NCI-H2029 (cell line): ENCODE measurements around the gene ZDHHC17.

Source experiments
- DNase-seq: peaks from one replicate; lab custom pipeline; 2025; lab: John Stamatoyannopoulos, UW

Gene ZDHHC17

DNA sequence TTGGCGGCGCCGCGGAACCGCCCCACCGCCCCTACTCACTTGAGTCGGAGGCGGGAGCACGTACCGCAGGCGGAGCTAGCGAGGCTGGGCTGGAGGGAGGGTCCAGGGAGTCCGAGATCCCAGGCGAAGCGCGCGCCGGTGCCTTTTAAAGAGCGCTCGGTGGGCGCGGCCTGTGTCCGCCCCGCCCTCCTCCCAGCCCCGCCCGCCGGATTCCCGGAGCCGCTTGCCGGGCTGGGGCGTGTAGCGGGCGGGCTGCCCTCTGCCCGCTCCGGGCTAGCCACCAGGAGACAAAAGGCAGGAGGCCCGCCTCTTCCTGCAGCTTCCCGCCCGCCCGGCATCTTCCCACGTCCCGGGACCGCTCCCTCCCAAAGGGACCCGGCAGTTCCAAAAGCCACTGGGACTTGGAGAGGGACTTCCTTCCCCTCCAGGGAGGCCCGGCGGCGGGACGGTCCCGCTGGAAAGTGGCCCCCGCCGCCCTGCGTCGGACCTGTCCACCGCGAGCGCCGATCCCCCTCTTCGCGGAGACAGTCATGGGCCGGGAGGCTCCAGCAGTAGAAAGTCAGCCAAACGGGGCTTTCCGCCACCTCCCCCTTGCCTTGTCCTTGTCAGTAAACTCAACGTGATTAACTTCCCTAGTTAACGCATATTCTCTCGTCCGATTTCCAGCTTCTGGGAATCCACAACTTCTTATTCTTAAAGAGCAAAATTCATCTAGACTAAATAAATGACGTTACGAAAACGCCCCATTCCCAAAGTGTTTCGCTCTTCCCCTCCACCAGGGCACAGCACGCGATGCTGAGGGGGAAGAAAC, 115.2 kb downstream of the ZDHHC17 start, which contains the start of gene CSRP2:
Gene CSRP2, minus strand, starts transcription at position 121 of the 811 bp plus-strand sequence. CDS start 12,759 bp downstream, outside the sequence.
- DNase-seq, result peak; percentile 78

DNA sequence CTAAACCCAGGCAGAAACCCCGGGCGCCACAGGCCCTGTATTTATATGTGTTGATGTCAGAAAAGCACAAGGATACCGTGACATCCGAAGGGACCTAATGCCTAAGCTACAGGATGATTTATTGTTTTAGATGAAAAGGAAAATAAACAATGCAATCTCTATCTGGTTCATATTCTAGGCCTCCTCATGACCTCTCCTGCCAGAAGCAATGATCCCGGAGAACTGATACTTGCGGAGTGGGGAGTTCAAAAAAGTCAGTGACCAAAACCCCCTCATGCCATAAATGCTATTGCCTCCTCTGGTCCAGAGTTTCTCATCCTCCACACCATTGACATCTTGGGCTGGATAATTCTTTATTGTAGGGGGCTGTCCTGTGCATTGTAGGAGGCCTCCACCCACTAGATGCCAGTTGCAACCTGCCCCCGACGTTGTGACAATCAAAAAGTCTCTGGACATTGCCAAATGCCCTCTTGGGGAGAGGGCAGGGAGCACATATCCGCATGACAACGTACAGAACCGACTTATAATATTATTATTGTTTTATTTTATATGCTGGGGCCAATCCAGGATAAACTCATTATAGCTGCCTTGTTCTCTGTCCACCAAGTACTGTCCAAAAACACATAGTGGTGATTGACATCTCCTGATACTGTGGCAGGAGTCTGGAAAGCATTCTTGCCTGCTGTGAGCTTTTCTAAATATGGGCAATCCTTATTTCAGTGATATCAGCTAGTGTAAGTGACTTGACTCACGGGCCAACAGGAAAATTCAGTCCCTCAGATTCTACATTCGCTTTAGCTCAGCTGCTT, 116.0 kb downstream of the ZDHHC17 start:
- DNase-seq, result no peak

DNA sequence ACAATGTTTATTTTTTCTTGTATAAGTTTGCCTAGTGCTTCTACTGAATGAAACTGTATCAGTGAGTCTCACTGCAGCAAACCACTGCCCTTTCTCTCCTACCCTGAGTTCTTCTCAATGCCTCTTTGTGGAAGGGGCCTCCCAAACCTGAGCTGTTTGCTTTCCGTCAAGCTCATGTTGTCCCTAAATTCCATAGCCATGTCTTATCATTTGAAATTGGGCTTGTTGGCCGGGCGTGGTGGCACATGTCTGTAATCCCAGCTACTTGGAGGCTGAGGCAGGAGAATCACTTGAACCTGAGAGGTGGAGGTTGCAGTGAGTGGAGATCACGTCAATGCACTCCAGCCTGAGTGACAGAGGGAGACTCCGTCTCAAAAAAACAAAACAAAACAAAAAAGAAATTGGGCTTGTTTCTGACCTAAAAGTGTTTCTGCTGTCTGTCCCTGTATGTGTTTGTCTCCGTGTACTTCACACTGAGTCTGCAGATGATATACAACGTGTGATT, 116.7 kb downstream of the ZDHHC17 start:
- DNase-seq, result no peak

DNA sequence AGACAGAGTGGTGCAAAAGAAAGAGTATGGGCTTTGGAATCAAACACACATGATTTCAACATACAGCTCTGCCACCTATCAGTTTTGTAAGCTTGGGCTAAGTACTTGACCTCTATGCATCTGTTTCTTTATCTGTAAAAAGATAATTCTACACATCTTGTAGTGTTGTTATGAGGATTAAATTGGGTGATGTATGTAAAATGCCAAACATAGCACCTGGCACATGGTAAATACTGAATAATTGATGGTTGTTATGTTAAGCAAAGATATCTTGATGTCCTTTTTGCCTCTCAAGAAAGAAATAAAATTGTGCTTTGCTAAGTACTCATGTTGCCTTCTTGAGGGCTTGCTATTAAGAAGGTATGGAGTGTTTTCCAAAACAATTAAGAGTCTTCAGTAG, 117.2 kb downstream of the ZDHHC17 start:
- no peak for DNase-seq

DNA sequence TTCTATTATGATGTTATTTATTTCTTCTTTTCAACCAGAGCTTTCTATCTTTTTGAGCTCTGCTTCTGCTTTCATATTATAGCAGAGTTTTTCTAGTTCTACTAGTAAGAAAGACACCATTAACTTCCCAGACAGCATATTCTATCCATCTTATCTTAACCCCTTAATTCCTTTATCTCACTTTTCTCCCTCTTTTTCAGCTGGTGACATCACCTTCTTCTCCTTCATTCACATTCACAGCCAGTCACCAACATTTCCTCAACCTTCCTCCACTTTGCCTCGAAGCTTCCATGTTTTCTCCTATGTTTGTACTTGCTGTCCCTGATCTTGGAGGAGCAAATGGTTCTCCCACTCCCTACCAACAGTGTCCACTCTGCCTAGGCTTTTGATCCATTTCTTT, 118.5 kb downstream of the ZDHHC17 start:
- no peak for DNase-seq

DNA sequence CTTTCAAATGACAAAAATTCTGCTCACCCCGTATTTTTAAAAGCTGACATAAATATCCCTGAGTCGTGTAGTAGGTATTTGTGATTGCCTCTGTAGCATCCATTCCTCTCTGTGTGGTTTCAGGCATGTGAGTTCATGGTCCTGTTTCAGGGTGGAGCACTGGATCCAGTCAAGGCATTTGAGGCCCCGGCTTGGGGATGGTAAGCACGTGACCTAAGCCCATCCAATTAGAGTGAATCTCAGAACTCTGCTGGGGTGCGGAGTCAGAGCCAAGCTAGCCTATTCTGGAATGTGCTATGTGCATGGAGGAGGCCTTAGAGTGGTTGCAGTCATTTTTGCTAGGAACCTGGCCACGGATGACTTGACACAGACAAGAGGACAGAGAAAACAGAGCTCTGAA, 119.2 kb downstream of the ZDHHC17 start:
- no peak for DNase-seq

DNA sequence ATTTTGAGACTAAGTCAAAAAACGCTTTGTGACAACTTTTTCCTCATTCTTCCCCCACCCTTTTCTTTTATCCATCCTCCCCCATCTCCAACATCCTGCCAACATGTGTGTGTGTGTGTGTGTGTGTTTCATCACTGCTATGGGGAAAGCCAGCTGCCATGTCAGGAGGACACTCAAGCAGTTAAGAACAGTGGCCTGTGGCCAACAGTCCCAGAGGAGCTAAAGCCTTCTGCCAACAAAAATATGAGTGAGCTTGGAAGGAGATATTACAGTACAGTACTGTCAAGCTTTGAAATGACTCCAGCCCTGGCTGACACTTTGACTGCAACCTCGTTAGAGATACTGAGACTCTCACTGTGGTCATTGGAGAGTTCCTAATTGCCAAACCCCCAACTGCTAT, 119.9 kb downstream of the ZDHHC17 start:
- DNase-seq, result peak; percentile 78

DNA sequence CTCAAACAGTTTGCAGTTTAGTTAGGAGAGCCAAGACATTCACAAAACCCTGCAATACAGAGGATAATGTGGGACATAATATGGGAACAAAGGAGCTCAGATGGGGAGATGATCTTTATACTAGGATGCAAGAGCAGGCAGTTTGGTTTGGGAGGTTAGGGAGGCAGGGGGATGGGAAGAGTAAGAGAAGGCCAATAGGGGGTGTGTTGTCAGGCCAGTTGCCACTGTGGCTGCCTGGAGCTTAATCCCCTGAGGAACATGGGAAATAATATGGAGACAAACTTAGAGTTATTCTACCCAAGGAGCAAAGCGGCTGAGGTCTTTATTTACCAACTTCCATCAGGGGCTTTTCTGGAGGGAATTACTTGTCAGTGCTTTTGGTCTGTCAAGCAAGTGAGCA, 124.9 kb downstream of the ZDHHC17 start:
- DNase-seq, result no peak

DNA sequence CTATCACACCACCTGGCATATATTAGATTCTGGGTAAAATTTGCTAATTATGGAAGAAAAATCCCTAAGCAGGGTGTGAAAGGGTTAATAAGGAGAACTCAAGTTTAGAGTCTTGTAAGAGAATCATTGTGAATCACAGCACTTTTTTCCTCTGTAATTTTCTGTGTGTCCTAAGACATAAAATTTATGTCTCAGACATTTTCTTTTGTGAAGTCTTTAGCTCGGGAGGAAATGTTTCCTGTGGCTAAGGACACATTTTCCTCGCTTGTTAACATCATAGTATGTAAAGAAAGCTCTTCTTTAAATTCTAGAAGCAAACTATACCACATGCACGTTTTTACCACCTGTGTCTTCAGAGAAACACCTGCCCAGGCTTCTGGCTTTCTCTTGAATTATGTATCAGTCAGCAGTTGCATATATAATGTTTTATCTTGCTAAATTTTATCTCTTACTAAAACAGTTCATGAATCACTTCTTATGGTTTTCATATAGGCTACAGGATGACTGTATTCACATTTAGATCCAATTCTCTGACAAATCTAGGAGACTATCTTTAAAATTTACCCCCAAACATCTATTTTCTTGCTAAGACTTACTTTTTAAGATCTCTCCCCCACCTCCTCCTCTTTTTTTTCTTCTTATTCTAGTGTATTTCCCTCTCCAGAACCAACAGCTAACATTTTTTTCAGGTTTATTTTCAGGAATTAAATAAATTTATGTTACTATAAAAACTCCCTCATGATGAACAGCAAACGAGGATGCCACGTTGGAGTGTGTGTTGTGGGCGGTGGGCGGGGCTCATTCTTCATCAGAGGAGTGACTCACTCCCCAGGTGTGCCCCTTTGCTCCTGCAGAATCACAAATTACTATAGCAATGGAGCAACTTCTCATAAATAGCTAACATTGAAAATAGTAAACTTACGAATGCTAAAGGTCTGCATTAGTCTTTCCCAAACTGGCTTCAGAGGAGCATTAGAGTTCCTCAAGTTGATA, 126.5 kb downstream of the ZDHHC17 start:
- DNase-seq, result no peak

DNA sequence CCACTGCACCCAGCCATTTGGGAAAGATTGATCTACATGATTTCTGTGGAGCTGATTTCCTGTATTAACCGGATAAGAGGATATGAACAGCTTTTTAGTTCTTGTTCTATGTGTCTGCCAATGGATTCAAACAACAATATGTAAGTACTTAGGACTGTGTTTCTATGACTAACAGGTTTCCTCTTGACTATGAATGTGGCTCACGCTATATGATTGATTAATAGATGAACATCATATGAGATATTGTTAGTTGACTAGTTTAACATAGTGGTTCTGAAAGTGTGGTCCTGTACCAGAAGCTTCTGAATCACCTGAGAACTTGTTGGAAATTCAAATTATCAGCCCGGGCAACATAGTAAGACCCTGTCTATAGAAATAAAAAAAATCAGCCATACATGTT, 127.7 kb downstream of the ZDHHC17 start:
- no peak for DNase-seq

DNA sequence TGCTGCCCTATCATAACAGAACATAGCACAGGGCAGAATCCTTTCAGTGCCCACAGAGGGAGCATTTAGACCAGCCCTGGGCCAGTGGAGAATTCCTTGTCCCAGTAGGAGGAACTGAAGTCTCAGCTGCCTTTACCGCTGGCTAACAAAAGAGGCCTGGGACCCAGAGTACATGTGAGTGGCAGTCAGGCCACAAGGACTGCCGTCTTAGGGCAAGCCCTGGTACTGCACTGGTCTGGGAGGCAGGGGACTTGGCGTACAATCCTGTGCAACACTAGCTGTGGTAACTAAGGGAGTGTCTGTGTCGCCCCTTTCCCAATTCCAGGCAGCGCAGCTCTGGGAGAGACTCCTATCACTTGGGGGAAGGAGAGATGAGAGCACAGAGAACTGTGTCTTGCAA, 131.9 kb downstream of the ZDHHC17 start:
- DNase-seq, result no peak

DNA sequence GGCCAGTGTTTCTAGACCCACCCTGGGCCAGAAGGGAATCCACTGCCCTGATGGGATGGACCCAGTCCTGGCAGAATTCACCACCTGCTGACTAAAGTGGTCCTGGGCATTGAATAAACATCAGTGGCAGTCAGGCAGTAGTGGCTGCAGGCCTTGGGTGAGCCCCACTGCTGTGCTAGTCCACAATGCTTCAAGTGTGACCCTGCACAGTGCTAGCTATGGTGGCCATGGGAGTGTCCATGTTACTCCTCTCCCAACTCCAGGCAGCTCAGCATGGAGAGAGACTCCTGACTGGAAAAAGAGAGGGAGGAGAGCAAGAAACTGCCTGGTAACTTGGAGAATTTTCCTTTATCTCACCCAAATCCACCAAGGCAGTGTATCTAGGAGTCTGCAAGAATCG, 132.4 kb downstream of the ZDHHC17 start:
- DNase-seq, result no peak

DNA sequence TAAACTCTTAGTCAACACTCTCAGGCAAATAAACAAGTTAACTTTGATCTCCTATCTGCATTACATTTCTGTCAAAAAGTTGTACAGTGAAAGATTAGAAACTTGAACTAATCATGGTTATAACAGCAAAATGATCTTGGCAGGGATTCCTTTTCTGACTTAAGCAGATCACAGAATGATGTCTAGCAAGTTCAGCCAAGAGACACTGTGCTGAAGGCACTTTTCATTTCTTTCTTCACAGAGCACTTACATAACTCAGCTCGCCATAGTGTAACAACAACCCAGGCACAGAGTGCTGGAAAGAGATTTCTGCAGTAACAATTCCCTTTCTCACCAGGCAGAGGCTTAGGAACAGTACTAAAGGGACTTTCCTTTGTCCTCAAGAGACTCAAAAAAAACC, 134.5 kb downstream of the ZDHHC17 start:
- no peak for DNase-seq

DNA sequence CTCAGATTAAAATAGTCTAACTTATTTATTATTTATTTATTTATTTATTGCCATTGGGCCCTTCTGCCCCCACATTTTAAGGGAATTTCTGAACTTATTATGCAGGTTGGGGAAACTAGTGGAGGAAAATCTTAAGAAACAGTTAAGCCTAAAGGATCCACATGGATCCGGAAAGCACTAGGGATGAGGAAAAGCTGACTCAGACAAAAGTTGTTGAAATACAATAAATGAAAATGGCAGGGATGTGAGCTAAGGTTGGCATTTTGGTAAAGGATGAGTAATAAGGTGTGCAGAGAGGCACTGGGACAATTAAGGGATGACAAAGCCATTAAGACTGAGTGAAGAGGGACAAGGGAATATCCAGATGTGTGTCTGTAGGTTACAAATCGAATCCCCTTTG, 135.6 kb downstream of the ZDHHC17 start:
- DNase-seq, result no peak

DNA sequence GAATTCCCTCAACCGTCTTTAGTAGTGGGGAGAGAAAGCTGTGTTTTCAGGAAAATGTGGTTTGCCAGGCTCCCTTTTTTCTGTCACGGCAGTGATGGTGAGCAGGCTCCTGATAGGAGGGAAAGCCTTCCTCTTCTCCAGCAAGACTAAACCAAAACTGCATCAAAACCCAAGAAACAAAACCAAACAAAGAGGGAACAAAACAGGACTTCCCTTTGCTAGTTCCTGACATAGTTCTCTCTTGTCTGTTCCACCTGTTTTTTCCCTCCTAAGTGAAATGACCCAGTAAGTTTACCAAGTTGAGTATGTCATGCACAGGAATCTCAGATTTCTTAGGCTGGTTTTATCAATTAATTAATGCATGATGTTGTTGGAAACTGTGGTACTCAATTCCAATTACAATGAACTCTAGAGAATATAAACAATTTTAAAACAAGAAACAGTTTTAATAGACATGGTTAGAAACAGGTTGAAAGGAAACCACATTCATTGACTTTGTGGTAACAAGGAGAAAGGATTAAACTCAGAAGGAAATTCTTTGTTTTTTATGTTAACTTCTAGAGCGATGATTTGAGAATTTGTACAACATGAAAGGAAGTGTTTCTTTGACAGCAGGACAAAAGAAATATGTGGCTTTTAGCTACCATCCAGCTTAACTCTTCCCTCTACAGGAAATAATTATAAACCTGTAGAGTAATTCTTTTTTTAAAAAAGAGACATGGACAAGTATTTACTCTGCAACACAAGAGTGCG, 137.9 kb downstream of the ZDHHC17 start:
- DNase-seq, result no peak
